Suprapubic skin (tissue), 4 donors: ENCODE measurements around the gene RNF112. TPM values are rescaled to one million over a fixed set of nuclear protein-coding genes. Genes with fewer than 3 reads are reported as not detected.

Experiments
- DNase-seq, 2 donors: peaks; one replicate each; pipeline ENCODE4 v3.0.0-alpha.2; 2019; ENCODE audit warnings: low spot score in 2 of 2
- H3K27ac ChIP-seq: fragments of 200-600 bp; sonication (generic); one replicate; pipeline ENCODE4 v1.5.1; 2019
- H3K27me3 ChIP-seq: fragments of 200-600 bp; sonication (generic); one replicate; pipeline ENCODE4 v1.5.1; 2019
- H3K36me3 ChIP-seq: fragments of 200-600 bp; sonication (generic); one replicate; pipeline ENCODE4 v1.5.1; 2019
- H3K4me1 ChIP-seq: fragments of 200-600 bp; sonication (generic); one replicate; pipeline ENCODE4 v1.5.1; 2019
- H3K4me3 ChIP-seq: fragments of 200-600 bp; sonication (generic); one replicate; pipeline ENCODE4 v1.5.1; 2019; ENCODE audit warnings: mild to moderate bottlenecking
- H3K9me3 ChIP-seq: fragments of 200-600 bp; sonication (generic); one replicate; pipeline ENCODE4 v1.5.1; 2019
- CTCF ChIP-seq, 2 donors: fragments of 200-600 bp in 1 of 2; fragments of 450-650 bp in 1 of 2; sonication (generic) in 1 of 2; IDR thresholded peaks; one replicate each; pipeline ENCODE4 v1.5.1; 2016 to 2019; ENCODE audit warnings: antibody characterized with exemption in 2 of 2, mild to moderate bottlenecking in 1 of 2, moderate library complexity in 1 of 2
- EP300 ChIP-seq: sonication (generic); formaldehyde crosslinking; IDR thresholded peaks from one replicate; pipeline ENCODE4 v1.6.1; 2017; ENCODE audit warnings: antibody characterized with exemption
- POLR2A ChIP-seq, 2 donors: fragments of 450-650 bp; IDR thresholded peaks; one replicate each; pipeline ENCODE4 v1.6.1; 2017; ENCODE audit warnings: antibody characterized with exemption in 2 of 2, mild to moderate bottlenecking in 2 of 2, moderate library complexity in 2 of 2
- POLR2AphosphoS5 ChIP-seq, 3 donors: sonication (generic); formaldehyde crosslinking; IDR thresholded peaks; one replicate each; pipeline ENCODE4 v1.6.1; 2017; ENCODE audit warnings: antibody characterized with exemption in 3 of 3
- WGBS: methylation state at CpG from one replicate; pipeline ENCODE4 v1.1.5; 2018; 5-methylcytosine and 5-hydroxymethylcytosine counted together
- total RNA-seq, 4 donors: library from RNA; depleted of rRNA; stranded (reverse); fragments of >200 nt; gene quantifications; one replicate each; pipeline ENCODE4 v1.1.0, GENCODE V29; 2016

The RNF112 gene
- total RNA-seq, 4 donors from 2014 or later, result 0.62 to 3.9 (median 1.5) TPM

- WGBS, result 63% methylated on average over 14 of the region's 14 CpGs
- DNase-seq, result peak in 1 of 2 donors; percentile 62
- Histone ChIP-seq H3K27ac (peak overlapping the region; percentile 76), H3K4me3 (no peak overlapping the region), H3K4me1 (peaks cover 46% of the 10 kb centered on the region), H3K36me3 (no peaks in the 10 kb centered on the region), H3K27me3 (no peaks in the 10 kb centered on the region), H3K9me3 (no peaks in the 10 kb centered on the region)
- TF ChIP-seq CTCF (IDR thresholded peaks at IDR 0.05), result no peak
- TF ChIP-seq POLR2A (IDR thresholded peaks at IDR 0.05), result no peak
- no peak for TF ChIP-seq EP300
- no peak for TF ChIP-seq POLR2AphosphoS5 (IDR thresholded peaks at IDR 0.05)
Observed at GRCh38 chr17:19464031-19465026, 53.3 kb downstream of the RNF112 start.

Other genes starting within 250 kb of the RNF112 start
- gene EPN2, start 173.9 kb upstream of the RNF112 start, total RNA-seq, result 100 to 1,000 TPM in 3 of 4 donors, 10 to 100 TPM in 1; 95.9 to 276 (median 131) TPM
- gene B9D1, start 48.5 kb upstream of the RNF112 start, total RNA-seq, result 10 to 100 TPM; 10.7 to 21.7 (median 17.3) TPM
- 10 to 100 TPM; 30.9 to 47.1 (median 43.6) TPM for gene MAPK7, start 32.7 kb upstream of the RNF112 start, total RNA-seq
- gene MFAP4, start 24.0 kb upstream of the RNF112 start, total RNA-seq, result 10 to 100 TPM; 14.9 to 27.8 (median 24.9) TPM
- 10 to 100 TPM; 19.1 to 53.0 (median 39.2) TPM for gene SLC47A1, start 122.6 kb downstream of the RNF112 start, total RNA-seq
- gene ALDH3A2, start 237.5 kb downstream of the RNF112 start, total RNA-seq, result 1,000 to 10,000 TPM in 1 of 4 donors, 100 to 1,000 TPM in 3; 493 to 1,000 (median 626) TPM